A549 (cell line): ENCODE measurements around the gene MED12L.

ENCODE experiments used
- CTCF ChIP-seq: fragments of >200 bp; sonication (Bioruptor Twin); formaldehyde crosslinking; IDR thresholded peaks from 3 replicates; pipeline ENCODE4 v1.5.1; 2016
- EP300 ChIP-seq, 2 experiments: fragments of >200 bp; sonication (Bioruptor Twin); formaldehyde crosslinking; IDR thresholded peaks; 2 replicates in 1 of 2; 3 replicates in 1 of 2; pipeline ENCODE4 v1.6.1; 2016 to 2017
- FOXS1 ChIP-seq: fragments of 250-450 bp; sonication (Bioruptor Pico); IDR thresholded peaks from 2 replicates; pipeline ENCODE4 v1.5.0; 2020; ENCODE audit warnings: mild to moderate bottlenecking, moderate library complexity
- KDM1A ChIP-seq: fragments of 200-600 bp; sonication (generic); IDR thresholded peaks from 2 replicates; pipeline ENCODE4 v1.6.1; 2016; ENCODE audit warnings: low read depth, mild to moderate bottlenecking
- MAZ ChIP-seq: fragments of 150-350 bp; IDR thresholded peaks from 2 replicates; pipeline ENCODE4 v1.6.1; 2014; ENCODE audit warnings: antibody characterized with exemption, low read depth, low read length, borderline replicate concordance
- NFE2L2 ChIP-seq: fragments of 150-350 bp; conservative IDR thresholded peaks from 2 replicates; pipeline ENCODE4 v1.6.1; 2014; ENCODE audit warnings: low read length
- RFX5 ChIP-seq: fragments of 450-650 bp; IDR thresholded peaks from 2 replicates; pipeline ENCODE4 v1.7.1; 2014; ENCODE audit warnings: antibody characterized with exemption, mild to moderate bottlenecking, moderate library complexity
- SMC3 ChIP-seq: fragments of >200 bp; sonication (Bioruptor Twin); formaldehyde crosslinking; IDR thresholded peaks from 3 replicates; pipeline ENCODE4 v1.6.1; 2018; ENCODE audit warnings: inconsistent platforms
- TP53 ChIP-seq: fragments of 250-450 bp; sonication (Bioruptor Pico); IDR thresholded peaks from 2 replicates; pipeline ENCODE4 v1.5.0; 2021; ENCODE audit warnings: mild to moderate bottlenecking, moderate library complexity
- TF ChIP-seq, protein P1 (sequence below): IDR thresholded peaks from 2 replicates; pipeline ENCODE4 v1.6.1; 2012; ENCODE audit warnings: low read depth, borderline replicate concordance
- TF ChIP-seq, protein P2 (sequence below): fragments of 450-650 bp; IDR thresholded peaks from 2 replicates; pipeline ENCODE4 v1.6.1; 2014; ENCODE audit warnings: antibody characterized with exemption
- TF ChIP-seq, protein P3 (sequence below): IDR thresholded peaks from 2 replicates; pipeline ENCODE4 v1.6.1; 2012

DNA sequence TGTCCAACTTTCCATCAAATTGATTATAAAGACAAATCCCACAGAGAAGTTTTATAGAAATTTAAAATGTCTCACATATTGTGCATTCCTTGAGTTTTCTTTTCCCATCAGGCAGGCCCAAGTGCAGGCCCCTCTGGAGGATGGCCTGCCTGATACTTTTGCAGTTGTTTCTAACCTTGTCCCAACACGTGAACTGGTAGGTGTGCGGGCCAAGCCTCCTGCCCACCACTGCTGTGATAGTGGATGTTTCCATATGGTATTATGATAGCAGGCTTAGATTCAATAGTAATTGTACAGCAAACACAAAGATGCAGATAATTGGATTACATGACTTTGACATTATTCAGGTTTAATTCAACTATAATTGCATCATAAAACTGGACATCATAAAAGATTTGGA lies 297.6 kb downstream of the MED12L start:
- TF ChIP-seq FOXS1 (CRISPR knock-in tag) = no peak
- TF ChIP-seq CTCF = no peak
- no peak for TF ChIP-seq SMC3
- no peak for TF ChIP-seq TP53 (CRISPR knock-in tag)
- TF ChIP-seq, protein P1, sequence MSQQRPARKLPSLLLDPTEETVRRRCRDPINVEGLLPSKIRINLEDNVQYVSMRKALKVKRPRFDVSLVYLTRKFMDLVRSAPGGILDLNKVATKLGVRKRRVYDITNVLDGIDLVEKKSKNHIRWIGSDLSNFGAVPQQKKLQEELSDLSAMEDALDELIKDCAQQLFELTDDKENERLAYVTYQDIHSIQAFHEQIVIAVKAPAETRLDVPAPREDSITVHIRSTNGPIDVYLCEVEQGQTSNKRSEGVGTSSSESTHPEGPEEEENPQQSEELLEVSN = no peak
- TF ChIP-seq EP300 (IDR thresholded peaks at IDR 0.05) = no peak
- TF ChIP-seq, protein P2, sequence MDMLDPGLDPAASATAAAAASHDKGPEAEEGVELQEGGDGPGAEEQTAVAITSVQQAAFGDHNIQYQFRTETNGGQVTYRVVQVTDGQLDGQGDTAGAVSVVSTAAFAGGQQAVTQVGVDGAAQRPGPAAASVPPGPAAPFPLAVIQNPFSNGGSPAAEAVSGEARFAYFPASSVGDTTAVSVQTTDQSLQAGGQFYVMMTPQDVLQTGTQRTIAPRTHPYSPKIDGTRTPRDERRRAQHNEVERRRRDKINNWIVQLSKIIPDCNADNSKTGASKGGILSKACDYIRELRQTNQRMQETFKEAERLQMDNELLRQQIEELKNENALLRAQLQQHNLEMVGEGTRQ = no peak
- TF ChIP-seq RFX5 = no peak
- TF ChIP-seq NFE2L2 = no peak
- TF ChIP-seq MAZ = no peak
- TF ChIP-seq, protein P3, sequence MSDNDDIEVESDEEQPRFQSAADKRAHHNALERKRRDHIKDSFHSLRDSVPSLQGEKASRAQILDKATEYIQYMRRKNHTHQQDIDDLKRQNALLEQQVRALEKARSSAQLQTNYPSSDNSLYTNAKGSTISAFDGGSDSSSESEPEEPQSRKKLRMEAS = no peak
- TF ChIP-seq KDM1A = no peak
